Tibial nerve (tissue), 4 donors: ENCODE measurements around the gene CCL3.

Experiments
- CTCF ChIP-seq, 5 experiments: fragments of 200-600 bp in 3 of 5; fragments of 450-650 bp in 2 of 5; sonication (generic) in 3 of 5; IDR thresholded peaks; one replicate each; pipeline ENCODE4 v1.5.1; 2016 to 2019; ENCODE audit warnings: antibody characterized with exemption in 5 of 5, mild to moderate bottlenecking in 3 of 5, moderate library complexity in 2 of 5
- EP300 ChIP-seq, 2 donors: sonication (generic); formaldehyde crosslinking; IDR thresholded peaks; one replicate each; pipeline ENCODE4 v1.6.1; 2017; ENCODE audit warnings: antibody characterized with exemption in 2 of 2, mild to moderate bottlenecking in 1 of 2
- POLR2A ChIP-seq, 2 donors: fragments of 450-650 bp; IDR thresholded peaks; one replicate each; pipeline ENCODE4 v1.6.1; 2017; ENCODE audit warnings: antibody characterized with exemption in 2 of 2, mild to moderate bottlenecking in 2 of 2, moderate library complexity in 2 of 2

- TF ChIP-seq CTCF (IDR thresholded peaks at IDR 0.05) (no peak), POLR2A (IDR thresholded peaks at IDR 0.05) (no peak), EP300 (IDR thresholded peaks at IDR 0.05) (no peak)
These were observed 4.3 kb upstream of the CCL3 start for GRCh38 chr17:36094232-36094631.
